Prostate gland (tissue), 2 donors: ENCODE measurements around the gene PIEZO2.

Source experiments
- CTCF ChIP-seq, 4 experiments: fragments of 200-600 bp in 2 of 4; fragments of 450-650 bp in 2 of 4; sonication (generic) in 2 of 4; IDR thresholded peaks; 1 replicate in 3 of 4; 2 replicates in 1 of 4; pipeline ENCODE4 v1.5.1; 2016 to 2019; ENCODE audit warnings: antibody characterized with exemption in 4 of 4, mild to moderate bottlenecking in 2 of 4, moderate library complexity in 2 of 4
- POLR2A ChIP-seq: fragments of 450-650 bp; IDR thresholded peaks from one replicate; pipeline ENCODE4 v1.6.1; 2016; ENCODE audit warnings: antibody characterized with exemption, mild to moderate bottlenecking
- POLR2AphosphoS5 ChIP-seq: sonication (generic); formaldehyde crosslinking; IDR thresholded peaks from one replicate; pipeline ENCODE4 v1.6.1; 2017; ENCODE audit warnings: antibody characterized with exemption

GRCh38 chr18:10826400-10826799 is 323.0 kb downstream of the PIEZO2 start:
- TF ChIP-seq CTCF (IDR thresholded peaks at IDR 0.05) (no peak), POLR2AphosphoS5 (no peak), POLR2A (no peak)
